HG02588 (cell line): Measurements from ENCODE around the gene SHANK3.
"Not testable (repeated sequence)": the region's sequence is repeated elsewhere in the genome, so short reads cannot be mapped to it uniquely, and the experiment has no call there.

ENCODE experiments used
- ATAC-seq: cut with Tn5 transposase; IDR thresholded peaks from one replicate; pipeline ENCODE4 v1.9.1; 2021; ENCODE audit warnings: mild to moderate bottlenecking, moderate library complexity; ENCODE audit not compliant: unreplicated experiment

The SHANK3 gene

DNA sequence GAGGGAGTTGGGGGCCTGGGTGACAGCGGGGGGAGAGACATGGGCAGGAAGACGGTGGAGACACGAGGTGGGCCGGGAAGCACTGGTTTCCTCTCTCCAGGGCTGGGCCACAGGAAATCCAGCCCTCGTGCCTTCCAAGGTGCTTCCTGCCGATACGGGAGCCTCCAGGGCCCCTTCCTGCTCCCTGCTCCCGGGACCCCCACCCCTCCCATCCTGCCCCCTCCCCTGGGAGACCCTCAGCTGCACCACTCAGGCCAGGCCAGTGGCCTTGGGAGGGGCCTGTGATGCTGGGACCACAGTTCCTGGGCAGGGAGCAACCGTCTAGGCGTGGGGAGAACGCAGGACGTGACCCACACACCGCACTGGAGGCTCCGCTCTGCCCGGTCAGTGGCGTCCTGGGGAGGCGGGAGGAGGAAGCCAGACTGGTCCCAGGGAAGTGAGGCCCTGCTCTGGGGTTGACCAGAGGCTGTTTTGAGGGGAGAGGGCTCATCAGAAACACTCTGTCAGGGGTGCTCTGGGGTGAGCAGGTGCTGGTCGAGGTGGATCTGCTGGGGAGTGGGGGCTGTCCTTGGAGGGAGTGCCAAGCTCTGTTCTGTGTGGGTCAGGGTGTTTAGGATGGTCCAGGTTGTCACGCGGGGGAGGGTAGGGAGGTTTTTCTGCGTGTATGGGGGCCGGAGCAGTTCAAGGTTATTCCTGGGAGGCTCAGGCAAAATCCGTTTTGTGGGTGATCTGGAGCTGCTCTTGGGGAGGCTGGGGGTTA, at the start of gene SHANK3:
TSS of gene SHANK3 (plus strand) at position 353 of the 760 bp plus-strand sequence.
- no peak for ATAC-seq

DNA sequence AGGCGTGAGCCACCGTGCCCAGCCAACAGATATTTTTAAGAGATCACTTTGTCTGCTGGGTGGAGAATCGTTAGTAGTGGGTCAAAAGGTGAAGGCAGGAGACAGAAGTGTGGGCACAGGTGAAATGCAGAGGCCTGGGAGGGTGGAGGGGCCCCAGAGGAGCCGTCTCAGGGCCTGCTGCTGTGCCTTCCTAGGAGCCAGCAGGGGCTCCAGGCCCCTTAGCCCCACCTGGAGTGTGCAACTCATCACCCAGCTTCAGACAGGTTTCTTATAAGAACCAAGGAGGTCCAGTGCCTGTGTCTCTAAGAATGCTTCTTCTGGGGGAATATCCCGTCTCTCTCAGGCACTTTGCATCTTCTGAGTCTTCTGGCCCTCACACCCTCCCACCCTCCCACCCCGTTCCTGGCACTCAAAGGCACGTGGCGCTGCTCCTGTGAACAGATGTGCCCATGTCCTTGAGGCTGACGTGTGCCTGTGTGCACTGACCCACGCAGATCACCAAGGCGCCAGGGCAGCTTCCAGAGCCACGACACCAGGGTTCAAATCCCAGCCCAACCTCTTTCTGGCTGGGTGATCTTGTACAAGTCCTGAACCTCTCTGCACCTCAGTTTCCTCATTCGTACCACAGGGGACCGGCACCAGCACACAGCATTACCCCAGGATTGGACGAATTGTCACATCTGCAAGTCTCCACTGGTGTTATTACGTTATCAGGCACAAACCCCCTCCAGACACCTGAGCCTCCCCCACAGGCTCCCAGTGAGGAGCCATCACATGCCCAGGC, 48.1 kb upstream of the SHANK3 start:
- ATAC-seq, result no peak

DNA sequence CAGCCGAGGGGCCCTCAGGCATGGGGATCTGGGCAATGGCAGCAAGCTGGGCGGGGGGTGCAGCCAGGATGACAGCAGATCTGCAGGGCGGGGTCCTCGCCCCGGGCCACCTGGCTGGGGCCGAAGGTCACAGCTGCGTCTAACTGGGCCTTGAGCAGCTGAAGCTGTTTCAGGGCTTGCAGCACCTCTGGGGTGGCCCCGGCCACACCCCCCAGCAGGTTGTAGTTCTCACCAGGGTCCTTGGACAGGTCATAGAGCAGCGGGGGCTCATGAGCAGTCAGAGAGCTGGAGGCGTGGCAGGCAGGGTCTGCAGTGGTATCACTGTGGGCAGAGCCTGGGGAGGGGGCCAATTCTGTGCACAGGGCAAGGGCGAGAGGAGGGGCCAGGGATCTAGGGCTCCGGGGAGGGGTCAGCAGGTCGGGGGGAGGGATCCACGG, 47.5 kb upstream of the SHANK3 start:
- no peak for ATAC-seq

DNA sequence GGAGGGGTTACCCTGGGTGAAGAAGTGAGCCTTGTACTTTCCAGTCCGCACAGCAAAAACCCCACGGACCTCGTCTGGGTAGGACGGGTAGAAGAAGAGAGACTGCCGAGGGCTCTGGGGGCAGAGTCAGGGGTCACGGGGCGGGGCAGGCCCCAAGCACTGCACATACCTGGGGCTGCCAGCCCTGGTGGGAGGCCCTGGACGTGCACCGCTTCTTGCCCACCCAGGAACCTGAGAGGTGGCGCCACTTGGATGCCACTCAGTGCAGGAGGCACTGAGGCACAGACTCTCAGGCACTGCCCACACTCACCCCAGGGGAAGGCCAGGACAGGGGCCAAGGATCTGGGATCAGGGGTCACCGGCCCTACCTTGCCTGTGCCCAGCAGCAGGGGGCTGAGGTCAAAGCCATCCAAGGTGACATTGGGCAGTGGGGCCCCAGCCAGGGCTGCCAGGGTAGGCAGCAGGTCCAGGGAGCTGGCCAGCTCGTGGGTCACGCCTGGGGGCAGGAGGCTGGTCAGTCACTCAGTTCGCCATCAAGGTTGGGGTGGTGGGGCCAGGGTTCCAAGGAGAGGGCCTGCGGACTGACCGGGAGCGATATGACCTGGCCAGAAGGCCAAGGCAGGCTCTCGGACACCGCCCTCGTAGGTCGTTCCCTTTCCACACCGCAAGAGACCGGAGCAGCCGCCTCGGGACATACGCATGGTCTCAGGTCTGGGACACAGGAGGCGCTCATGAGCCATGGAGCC, 46.9 kb upstream of the SHANK3 start:
- no peak for ATAC-seq

DNA sequence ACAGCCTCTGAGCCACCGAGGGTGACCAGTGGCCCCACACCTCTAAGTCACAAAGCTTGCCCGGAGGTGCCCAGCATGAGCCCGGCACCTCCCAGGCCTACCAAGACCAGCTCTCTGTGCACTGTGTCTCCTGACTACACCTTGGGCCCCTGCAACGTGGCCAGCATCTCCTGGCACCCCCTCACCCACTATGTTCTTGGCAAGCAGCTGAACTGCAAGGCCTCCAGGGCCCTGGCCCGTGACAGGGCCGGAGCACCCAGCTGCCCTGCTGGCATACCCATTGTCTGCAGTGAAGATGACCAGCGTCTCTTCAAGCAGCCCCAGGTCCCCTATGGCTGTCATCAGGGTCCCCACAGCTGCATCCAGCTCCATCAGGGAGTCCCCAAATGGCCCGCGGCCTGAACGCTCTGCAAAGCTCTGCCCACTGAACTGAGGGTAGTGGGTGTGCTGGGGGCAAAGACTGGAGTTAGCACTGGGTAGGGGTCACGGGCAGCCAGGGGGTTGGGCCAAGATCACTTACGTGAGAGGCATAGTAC, 46.2 kb upstream of the SHANK3 start:
- no peak for ATAC-seq

DNA sequence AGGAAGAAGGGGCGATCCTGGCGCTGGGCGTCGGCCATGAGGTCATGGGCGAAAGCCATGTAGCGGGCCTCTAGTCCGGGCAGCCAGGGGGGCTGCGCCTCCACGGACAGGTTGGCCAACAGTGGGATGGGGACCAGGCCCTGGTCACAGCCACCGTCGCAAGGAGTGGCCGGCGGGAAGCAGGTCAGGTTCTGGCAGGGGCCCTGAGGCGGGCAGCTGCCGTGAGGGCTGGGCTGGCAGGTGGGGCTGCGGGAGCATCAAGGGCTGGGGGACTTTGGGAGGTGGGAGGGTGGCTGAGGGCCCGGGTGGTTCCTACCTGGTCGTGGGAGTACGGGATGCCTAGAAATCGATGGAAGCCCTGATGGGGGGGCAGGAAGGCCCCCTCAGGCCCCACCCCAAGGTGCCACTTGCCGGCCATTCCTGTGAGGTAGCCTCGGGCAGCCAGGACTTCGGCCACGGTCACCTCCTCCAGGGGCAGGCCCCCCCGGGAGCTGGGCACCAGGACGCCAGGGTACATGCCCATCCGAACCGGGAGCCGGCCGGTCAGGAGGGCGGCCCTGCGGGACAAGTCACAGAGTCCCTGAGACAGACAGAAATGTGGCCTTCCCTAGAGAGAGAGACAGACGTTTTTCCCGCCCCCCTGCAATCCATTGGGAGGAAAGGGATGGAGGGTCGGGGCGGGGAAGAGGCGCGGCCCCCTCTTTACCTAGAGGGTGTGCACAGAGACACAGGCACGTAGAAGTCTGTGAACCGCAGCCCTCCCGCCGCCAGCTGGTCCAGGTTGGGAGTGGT, 45.6 kb upstream of the SHANK3 start:
- ATAC-seq, result no peak

DNA sequence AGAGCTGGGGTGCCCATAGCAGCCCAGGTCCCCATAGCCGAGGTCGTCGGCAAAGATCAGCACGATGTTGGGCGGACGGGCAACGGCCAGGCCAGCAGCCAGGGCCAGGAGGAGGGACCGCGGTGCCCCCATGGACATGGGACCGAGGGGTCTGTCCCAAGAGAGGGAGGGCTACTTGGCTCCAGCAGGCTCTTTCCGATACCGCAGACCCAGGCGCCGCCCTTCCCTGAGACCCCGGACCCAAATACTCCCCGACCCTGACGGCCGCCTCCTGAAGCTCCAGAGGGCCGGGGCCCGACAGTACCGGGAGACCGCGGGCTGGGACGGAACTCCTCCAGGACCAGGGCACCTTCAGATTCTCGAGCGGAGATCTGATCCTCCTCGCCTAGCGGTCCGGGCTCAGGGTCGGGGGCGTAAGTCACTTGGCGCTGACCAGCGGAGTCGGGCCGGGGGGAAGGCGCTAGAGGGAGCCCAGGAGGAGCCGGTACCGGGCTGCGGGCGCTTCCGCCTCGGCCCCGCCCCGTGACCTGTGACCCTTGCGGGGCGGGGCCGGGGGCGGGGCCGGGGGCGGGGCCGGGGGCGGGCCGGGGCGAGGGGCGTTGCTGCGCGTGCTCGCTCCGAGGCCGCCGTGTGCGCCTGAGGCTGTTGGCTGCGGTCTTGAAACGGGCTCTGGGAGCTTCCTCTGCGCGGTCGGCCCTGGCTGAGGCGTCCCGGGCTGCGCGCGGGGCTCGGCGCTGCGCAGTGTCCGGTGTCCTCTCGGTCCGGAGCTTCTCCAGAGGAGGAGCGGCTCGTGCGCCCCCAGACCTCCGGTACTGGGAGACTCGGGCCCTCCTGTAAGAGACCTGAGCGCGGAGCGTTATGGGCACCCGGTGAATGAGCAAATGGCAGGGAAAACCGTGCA, 44.7 kb upstream of the SHANK3 start, which contains the start of gene ARSA:
TSS of gene ARSA (minus strand) at position 511 of the 901 bp plus-strand sequence. CDS start at position 138, 373 bp downstream.
- ATAC-seq, result peak; percentile 75

DNA sequence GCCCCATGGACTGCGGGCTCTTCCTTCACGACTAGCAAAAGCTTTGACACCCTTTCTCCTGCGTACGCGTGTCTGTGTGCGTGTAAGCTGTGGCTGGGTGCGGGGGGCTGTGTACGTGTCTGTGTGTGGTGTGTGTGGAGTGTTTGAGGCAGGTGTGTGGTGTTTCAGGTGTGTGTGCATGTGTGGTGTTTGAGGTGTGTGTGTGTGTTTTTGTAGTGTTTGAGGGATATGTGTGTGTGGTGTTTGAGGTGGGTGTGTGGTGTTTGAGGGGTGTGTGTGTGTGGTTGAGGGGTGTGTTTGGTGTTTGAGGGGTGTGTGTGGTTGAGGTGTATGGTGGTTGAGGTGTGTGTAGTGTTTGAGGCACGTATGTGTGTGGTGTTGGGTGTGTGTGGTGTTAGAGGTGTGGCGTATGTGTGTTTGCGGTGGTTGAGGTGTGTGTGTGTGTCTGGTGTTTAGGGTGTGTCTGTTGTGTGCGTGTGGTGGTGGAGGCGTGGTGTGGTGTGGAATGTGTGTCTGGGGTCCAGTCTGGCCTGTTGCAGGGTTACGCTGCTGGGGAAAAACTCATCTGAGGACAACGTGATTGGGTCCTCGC, 44.0 kb upstream of the SHANK3 start:
- no peak for ATAC-seq

DNA sequence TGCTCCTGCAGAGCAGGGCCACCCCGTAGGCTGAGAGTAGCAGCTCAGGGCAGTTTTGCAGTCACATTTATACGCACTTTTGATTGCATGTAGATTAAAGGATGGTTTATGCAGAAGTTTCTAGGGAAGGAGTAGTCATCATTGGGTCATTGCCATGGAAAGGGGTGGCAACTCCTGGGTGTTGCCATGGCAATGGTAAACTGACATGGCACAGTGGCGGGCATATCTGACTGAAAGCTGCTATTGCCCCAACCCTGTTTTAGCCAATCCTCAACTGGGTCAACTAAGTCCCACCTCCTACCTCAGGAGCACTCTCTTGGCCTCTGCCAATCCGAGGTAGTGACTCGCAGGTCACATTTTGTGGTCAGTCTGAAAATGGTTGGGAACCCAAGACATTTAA, 42.2 kb upstream of the SHANK3 start:
- ATAC-seq, result no peak

DNA sequence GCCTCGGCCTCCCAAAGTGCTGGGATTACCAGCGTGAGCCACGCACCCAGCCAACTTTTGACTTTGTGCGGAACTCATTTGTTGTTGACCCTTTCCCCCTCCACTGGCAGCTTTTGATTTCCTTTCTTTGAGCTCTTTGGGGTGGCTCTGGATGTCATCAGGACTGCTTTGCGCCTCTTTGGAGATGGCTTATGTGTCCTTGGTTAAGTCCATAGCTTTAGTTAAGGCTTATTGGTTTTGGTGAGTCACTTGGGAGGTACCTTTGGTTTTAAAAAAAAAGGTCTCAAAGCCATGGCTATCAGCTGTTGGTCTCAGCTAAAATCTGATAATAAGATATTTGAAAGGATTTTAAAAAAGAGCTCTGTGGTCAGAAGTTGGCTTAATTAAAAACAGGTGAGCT, 39.5 kb upstream of the SHANK3 start:
- ATAC-seq, result no peak

DNA sequence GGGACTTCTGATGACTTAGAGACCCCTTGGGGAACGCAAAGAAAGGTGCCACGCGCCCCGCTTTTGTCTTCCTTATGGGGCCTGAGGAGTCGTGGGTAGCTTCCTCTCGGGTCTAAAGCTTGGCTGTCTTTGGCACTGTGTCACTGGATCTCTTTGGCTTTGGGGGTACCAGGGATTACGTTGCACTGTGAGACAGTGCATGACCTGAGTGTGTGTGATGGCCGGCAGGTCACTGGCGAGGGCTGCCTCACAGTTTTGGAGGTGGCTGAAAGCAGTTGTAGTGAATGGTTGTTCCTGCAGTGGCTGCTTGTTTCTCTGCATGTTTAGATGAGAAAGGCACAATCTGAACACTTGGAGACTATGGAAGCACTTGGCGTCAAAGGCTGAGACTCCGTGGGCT, 38.9 kb upstream of the SHANK3 start:
- ATAC-seq, result no peak

DNA sequence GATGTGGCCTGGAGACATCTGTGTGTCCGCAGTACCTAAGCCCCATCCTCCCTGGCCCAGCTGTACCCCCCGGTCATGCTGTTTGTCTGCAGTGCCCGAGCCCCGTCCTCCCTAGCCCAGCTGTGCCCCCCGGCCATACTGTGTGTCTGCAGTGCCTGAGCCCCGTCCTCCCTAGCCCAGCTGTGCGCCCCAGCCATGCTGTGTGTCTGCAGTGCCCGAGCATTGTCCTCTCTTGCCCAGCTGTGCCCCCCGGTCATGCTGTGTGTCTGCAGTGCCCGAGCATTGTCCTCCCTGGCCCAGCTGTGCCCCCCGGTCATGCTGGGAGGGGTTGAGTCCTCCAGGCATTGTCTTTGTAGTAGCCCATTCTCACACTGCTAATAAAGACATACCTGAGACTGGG, 37.0 kb upstream of the SHANK3 start:
- no peak for ATAC-seq

DNA sequence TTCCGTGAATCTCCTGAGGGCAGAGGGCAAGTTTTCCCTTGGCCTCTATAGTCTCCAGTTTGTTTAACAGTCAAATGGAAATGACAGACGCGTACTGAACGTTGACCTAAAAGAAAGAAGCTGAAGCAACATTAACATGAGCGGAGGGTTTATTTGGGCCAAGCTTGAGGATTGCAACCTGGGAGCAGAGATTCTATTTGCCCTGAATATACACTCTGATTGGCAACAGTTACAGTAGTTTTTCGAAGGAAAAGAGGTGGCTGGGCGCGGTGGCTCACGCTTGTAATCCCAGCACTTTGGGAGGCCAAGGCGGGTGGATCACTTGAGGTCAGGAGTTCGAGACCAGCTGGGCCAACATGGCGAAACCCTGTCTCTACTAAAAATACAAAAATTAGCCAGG, 32.3 kb upstream of the SHANK3 start:
- not testable (repeated sequence) for ATAC-seq

DNA sequence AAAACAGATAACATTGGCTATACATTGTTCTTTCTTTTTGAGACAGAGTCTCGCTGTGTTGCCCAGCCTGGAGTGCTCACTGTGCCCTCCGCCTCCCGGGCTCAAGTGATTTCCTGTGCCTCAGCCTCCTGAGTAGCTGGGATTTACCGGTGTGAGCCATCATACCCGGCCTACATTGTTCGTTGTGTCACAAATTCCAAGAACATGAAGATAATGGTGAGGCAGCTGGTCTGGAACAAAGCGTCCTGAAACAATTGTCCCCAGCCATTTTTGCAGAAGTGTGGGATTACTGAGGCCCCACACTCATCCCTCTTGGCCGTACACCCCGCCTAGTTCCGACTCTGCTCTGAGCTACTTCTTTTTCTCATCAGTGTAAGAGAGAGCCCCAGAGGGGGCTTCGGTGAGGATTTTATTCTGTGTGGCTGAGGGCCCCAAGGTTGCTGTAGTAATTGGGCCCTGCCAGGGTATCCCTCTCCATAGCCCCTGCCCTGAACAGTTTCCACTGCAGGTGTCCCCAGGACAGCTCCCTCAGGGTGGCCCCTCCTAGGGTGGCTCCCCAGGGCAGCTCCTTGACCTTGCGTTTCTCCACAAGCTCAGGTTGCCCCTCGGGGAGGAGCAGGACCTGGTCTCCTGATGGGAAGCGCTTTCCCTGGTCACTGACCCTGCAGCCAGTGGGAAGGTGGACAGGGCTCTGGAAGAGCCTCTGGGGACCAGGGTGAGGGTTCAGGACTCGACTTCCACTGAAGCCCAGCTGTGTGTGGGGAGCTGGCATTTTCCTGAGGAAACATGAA, 31.6 kb upstream of the SHANK3 start:
- ATAC-seq, result no peak

DNA sequence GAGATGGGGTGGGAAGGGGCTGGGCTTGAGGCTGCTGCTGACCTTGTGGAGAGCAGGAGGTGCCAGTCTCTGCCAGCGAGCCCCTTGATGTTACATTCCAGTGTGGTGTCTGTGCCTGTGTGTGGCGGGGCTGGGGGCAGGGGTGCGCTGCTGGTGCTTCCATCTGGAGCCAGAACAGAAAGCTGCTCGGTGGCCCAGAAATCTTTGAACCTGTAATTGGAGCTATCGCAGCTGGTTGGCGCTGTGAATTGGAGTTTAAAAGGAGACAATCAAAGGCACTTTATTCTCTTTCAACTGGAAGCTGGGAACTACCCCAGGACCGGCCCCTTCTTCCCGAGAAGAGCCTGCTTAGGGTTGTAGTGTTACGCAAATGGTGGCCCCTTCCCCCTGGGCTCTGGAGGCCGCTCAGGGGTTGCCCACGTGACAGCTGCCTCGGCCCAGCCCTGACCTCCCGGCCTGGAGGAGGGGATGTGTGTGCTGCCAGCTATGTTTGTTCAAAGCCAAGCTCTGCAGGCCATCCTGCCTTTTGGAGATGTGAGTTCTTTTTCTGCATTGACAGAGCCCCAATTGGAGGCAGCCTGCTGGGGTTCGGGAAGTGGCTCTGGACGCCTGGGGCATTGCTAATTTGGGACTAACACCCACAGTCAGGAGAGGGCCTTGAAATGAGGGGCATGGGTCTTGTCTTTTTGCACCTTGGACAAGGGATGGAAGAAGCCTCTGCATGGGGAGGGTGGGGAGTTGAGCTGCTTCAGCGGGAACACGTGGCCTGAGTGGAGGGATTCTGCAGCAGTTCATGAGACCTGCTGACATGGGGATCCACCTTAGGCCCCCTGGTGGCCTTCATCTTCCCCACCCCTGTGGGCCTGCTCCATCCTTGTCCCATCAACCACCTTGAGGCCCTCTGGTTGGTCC, 30.7 kb upstream of the SHANK3 start:
- ATAC-seq, result no peak

DNA sequence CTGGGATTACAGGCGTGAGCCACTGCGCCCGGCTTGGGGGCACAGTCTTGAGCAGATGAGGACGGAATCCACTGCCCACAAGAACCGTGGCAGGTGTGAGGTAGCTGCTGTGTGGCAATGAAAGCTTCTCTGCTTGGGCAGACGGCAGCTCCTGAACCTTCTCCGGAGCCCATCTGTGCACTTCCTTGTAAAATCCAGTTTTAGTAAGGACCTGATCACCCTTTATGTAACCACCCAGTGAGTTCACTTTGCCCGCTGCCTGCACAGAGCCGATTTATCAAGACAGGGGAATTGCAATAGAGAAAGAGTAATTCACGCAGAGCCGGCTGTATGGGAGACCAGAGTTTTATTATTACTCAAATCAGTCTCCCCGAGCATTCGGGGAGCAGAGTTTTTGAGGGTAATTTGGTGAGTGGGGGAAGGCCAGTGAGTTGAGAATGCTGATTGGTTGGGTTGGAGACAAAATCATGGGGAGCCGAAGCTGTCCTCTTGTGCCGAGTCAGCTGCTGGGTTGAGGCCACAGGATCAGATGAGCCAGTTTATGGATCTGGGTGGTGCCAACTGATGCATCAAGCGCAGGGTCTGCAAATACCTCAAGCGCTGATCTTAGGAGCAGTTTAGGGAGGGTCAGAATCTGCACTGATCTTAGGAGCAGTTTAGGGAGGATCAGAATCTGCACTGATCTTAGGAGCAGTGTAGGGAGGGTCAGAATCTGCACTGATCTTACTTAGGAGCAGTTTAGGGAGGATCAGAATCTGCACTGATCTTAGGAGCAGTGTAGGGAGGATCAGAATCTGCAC, 29.4 kb upstream of the SHANK3 start:
- ATAC-seq, result not testable (repeated sequence)

DNA sequence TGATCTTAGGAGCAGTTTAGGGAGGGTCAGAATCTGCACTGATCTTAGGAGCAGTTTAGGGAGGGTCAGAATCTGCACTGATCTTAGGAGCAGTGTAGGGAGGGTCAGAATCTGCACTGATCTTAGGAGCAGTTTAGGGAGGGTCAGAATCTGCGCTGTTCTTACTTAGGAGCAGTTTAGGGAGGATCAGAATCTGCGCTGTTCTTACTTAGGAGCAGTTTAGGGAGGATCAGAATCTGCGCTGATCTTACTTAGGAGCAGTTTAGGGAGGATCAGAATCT, 28.9 kb upstream of the SHANK3 start:
- ATAC-seq, result not testable (repeated sequence)
